Sigmoid colon (tissue), 4 donors: ENCODE data around the gene UGT2B17.

Experiments
- POLR2AphosphoS5 ChIP-seq, 4 donors: sonication (generic); formaldehyde crosslinking; IDR thresholded peaks; one replicate each; pipeline ENCODE4 v1.6.1; 2017; ENCODE audit warnings: antibody characterized with exemption in 4 of 4
- TF ChIP-seq, protein P1 (sequence below), 4 experiments: fragments of 450-650 bp in 3 of 4; fragments of 200-600 bp in 1 of 4; IDR thresholded peaks; one replicate each; pipeline ENCODE4 v1.5.1; 2016 to 2019; ENCODE audit warnings: antibody characterized with exemption in 4 of 4, mild to moderate bottlenecking in 3 of 4, moderate library complexity in 2 of 4

DNA sequence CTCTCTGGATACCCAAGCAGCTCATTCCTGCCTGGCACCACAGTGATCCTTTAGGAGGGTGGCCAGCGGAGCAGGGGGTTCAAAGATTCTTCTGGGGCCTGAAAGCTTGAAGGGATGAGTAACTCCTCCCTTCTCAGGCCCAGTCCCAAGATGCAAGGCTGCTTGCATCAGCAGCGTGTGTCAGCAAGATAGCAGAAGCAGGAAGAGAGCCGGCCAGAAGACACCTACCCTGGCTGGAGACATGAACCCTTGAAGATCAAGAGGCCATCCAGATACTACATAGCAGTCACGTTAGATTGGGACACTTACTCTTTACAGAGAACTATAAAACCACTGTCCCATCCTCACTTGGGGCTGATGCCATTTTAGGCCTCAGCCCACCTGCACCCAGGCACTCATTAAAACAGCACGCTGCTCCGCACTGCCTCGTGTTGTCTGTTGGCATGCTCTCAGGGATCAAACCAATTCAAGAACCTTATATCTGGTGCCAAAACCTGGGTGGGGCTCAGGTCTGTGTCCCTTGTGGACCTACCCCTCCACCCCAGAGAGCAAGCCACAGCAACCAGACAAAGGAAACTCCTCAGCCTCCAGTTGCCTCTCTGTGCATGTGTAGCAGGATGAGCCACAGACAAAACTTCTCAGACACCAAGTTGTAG, 6.5 kb downstream of the UGT2B17 start:
- TF ChIP-seq, protein P1, sequence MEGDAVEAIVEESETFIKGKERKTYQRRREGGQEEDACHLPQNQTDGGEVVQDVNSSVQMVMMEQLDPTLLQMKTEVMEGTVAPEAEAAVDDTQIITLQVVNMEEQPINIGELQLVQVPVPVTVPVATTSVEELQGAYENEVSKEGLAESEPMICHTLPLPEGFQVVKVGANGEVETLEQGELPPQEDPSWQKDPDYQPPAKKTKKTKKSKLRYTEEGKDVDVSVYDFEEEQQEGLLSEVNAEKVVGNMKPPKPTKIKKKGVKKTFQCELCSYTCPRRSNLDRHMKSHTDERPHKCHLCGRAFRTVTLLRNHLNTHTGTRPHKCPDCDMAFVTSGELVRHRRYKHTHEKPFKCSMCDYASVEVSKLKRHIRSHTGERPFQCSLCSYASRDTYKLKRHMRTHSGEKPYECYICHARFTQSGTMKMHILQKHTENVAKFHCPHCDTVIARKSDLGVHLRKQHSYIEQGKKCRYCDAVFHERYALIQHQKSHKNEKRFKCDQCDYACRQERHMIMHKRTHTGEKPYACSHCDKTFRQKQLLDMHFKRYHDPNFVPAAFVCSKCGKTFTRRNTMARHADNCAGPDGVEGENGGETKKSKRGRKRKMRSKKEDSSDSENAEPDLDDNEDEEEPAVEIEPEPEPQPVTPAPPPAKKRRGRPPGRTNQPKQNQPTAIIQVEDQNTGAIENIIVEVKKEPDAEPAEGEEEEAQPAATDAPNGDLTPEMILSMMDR (IDR thresholded peaks at IDR 0.05): no peak
- no peak for TF ChIP-seq POLR2AphosphoS5 (IDR thresholded peaks at IDR 0.05)
